GM19468 (cell line): ENCODE measurements around the gene PERCC1.
"Not testable (repeated sequence)": the region's sequence is repeated elsewhere in the genome, so short reads cannot be mapped to it uniquely, and the experiment has no call there.

Source experiments
- ATAC-seq: cut with Tn5 transposase; IDR thresholded peaks from one replicate; pipeline ENCODE4 v1.9.1; 2021; ENCODE audit warnings: mild to moderate bottlenecking, moderate library complexity, moderate number of reproducible peaks; ENCODE audit not compliant: unreplicated experiment; ENCODE audit errors: extremely low read depth

PERCC1 gene

DNA sequence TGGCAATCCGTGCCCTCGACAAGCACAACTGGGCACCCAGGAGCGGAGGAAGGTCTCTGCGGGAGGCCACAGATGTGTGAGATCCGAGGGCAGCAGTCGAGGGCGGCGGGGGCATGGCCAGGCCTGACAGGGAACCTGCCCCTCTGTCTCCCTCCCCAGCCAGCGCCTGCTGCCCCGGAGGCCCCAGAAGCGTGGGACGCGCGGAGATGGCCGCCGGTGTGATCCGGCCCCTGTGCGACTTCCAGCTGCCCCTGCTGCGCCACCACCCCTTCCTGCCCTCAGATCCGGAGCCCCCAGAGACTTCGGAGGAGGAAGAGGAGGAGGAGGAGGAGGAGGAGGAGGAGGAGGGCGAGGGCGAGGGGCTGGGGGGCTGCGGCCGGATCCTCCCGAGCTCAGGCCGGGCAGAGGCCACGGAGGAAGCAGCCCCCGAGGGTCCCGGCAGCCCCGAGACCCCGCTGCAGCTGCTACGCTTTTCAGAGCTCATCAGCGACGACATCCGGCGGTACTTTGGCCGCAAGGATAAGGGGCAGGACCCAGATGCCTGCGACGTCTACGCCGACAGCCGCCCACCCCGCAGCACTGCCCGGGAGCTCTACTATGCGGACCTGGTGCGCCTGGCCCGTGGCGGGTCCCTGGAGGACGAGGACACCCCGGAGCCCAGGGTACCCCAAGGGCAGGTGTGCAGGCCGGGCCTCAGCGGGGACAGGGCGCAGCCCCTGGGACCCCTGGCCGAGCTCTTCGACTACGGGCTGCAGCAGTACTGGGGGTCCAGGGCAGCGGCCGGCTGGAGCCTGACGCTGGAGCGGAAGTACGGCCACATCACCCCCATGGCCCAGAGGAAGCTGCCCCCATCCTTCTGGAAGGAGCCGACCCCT is 1.7 kb downstream of the PERCC1 start:
- ATAC-seq: no peak

DNA sequence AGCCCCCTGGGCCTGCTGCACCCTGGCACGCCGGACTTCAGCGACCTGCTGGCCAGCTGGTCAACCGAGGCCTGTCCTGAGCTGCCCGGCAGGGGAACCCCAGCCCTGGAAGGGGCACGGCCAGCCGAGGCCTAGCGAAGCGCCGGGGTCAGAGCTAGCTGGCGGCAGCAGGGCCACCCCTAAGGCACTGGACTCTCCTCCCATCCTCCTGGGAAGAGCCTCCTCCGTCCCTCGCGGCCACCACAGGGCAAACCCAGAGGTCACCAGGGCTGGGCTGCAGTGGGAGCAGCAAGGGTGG is 2.3 kb downstream of the PERCC1 start:
- no peak for ATAC-seq

DNA sequence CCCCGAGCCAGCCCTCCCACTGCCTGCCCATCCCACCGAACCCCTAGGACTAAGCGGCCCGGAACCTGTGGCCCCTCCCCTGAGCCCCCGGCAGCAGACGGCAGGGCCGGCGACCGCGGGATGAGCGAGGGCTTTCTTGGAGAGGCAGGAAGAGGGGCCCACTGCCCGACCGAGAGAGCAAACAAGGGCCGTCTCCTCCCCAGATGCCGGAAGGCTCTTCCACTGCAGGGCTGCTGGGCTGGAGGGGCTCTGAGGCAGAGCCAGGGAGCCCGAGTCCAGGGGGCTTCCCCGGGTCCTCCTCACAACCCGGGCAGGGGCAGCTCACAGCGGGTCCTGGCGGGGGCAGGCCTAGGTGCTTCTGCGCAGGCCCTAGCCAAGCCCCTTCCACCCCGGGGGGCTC is 2.9 kb downstream of the PERCC1 start:
- ATAC-seq: no peak

DNA sequence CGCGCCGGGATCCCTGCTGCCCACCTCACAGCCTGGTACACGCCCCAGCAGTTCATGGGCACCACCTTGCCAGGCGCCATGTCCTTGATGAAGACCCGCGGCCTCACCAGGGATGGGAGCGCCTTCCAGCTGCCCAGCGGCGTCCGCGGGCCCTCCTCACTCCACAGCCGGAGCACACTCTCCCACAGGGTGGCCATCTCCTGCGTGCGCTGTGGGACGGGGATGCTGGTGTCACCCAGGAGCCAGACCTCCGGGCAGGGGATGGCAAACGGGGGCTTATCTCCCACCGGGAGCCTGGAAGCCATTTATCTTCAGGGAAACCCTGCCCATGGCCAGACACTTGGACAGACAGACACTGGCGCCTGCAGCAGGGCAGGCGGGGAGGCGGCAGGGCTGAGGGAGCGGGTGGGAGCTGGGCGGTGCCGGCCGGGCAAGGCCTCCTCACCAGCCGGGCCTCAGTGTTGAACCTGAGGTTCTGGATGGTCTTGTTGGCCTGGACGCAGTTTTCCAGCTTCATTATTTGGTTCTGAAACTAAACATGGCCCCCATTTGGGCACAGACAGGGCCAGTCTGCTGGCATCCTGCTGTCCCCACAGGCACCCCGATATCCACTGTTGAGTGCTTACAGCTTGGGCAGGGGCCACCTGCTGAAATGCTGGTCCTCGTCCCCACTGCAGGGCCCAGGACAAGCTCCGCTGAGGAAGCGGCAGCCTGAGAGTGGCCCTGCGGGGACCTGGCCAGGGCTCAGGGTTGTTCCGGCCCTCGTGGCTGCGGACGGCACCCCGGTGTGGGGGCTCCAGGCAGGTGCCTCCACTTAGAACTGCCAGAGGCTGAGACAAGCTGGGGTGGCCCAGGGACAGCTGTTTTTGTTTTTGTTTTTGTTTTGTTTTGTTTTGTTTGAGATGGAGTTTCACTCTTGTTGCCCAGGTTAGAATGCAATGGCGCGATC is 4.0 kb downstream of the PERCC1 start:
- ATAC-seq: no peak

DNA sequence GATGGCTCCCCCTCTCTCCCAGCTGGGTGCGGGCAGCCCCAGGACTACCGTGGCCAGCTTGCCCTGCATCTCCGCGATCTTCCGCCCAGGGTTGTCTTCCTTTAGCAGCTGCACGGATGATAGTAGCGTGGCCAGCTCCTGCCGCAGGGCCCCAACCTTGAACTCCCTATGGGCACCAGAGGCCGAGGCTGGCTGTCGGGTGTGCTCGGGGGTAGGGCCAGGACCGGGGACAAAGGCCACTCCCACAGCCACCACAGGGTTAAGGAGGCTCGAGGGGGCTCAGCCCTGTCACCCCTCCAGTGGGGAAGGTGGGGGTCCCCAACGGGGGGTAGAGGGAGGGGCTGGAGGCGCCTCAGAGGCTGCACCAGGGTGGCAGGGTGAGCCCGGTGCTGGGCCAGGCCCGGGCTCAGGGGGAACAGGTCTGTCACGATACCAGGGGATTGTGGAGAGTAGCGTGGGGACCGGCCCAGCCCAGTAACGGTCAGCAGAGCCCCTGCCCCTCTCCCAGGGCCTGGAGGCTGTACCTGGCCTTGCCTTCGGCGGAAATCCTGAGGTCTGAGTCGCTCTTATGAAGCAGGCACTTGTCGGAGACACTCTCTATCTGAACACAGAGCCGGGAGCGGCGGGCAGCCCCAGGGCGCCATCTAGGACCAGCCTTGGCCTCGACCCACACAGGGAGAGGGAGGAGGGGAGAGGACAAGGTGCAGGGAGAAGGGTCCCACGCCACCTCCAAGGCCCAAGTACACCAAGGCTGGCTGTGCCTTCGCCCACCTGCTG is 5.2 kb downstream of the PERCC1 start:
- no peak for ATAC-seq

DNA sequence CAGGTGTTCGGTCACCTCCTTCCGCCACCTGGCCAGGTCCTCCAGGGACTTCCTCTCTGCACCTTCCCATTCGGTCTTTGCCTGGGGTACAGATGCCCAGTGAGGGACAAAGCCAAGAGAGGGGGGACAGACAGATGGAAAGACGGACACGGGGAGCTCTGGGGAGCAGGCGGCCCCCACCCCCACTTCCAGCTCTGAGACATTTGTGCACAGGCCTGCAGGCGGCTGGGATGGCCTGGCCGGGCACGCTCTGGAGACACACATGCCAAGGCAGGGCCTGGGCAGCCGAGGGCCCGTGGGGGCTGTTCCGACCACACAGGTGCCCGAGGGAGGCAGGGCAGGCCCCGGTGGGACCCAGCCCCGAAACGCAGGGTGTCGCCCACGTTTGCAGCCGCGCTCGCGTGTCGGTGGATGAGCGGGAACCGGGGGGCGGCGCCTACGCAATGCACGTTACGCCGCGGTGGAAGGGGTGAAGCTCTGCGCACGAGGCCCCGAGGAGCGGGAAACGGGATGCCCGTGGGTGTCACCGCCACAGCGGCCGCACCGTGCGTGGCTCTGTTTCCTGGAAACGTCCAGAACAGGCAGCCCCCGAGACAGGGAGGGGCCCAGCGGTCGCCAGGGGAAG is 6.0 kb downstream of the PERCC1 start:
- ATAC-seq: no peak

DNA sequence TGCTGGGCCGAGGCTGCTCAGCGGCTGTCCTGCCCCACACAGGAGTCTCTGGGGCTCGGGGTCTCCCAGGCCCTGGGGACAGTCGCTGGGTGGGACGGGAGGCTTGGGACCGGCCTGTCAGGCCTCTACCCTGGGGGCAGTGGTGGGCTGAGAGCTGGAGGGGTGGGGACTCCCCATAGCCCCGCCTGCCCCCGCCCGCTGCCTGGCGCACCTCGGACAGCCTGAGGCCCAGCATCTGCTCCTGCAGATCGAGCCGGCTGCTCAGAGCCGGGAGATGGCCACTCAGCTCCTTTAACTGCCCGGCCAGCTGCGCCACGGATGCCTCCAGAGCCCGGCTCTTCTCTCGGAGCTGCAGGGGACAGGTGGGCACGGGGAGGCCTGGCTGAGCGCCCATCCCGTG is 6.7 kb downstream of the PERCC1 start:
- no peak for ATAC-seq

DNA sequence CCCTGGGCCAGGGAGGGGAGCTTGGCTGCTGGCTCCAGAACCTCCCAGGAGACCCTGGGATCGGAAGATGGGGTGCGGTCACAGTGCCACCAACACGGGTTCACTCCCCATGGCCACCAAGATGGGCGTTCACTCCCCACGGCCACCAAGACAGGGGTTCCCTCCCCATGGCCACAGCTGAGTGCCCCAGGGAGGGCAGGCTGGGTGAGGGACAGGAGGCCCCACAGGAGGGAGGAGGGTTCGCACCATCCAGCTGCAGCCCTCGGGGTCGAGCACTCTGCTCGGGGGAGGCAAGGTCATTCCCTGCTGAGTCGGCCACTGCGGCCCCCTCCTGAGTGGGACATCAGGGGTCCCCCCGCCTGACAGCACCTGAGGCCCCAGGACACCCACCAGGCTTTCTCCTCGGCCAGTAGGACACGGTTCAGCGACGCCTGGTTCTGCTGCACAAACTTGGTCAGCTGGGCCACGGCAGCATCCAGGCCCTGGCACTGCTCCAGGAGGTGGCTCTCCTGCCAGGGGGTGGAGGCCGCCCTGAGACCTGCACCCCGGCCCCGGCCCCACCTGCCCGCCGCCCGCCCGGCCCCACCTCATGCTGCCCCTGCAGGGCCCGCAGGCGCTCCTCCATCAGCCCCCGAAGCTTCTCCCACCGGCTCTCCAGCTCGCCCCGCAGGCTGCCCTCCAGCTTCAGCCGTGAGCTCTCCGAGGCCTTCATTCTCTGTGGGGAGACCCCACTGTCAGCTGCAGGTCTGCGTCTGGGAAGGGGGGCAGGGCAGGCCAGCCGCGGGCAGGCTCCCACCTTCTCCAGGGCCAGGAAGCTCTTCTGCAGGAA is 7.6 kb downstream of the PERCC1 start:
- ATAC-seq: no peak

DNA sequence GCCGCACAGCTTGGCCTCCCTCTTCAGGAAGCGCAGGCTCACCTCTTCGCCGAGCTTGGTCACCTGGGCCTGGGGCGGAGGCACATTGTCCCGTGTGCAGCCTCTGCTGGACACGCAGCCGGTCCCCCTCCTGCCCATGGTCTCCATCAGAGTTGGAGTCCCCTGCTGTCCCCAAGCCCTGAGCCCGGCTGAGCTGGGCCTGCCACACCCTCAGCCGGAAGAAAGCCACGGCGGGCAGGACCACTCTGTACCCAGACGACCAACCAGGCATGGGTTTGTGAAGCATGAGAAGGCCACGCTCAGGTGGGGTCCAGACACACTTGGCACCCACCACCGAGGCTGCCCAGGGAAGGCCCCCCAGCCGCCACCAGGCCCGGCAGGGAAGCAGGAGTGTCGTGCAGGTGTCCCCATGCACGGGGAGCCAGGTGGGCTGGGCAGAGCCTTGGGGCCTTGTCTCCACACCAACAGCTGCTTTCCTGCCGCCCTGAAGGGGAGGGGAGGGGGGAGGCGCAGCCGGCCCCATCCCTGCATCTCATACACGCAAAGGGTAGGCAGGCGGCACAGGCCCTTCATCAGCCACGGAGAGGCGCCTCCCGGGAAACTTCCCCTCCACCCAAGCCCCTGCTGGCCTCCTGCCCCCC is 8.3 kb downstream of the PERCC1 start:
- no peak for ATAC-seq

DNA sequence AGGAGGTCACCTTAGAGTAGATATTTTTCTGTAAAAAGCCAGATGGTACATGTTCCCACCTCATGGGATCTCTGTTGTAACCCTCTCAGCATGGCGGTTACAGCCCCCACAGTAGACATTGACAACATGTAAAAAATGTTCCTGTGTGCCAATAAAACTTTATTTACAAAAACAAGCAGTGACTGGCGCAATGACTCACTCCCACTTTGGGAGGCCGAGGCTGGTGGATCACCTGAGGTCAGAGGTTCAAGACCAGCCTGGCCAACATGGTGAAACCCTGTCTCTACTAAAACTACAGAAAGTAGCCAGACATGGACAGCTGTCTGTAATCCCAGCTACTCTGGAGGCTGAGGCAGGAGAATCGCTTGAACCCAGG is 8.8 kb downstream of the PERCC1 start:
- not testable (repeated sequence) for ATAC-seq

DNA sequence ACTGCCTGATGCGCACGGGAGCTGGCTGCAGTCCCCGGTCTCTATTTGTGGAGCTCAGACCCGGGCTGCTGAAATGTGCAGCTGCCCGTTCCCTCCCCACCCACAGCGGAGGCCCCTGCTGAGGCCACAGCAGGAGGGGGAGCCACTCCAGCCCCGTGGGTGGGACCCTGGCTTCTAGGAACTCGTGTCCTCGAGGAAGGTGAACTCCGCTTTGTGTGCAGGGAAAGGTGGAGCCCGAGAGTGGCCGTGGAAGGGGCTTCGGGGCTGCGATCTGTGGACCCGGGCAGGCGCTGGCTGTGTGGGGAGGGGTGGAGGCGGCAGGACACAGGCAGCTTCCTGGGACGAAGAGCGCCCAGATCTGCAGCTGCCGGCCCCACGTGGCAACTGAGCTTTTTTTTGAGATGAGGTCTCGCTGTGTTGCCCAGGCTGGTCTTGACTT is 10.5 kb downstream of the PERCC1 start:
- no peak for ATAC-seq

DNA sequence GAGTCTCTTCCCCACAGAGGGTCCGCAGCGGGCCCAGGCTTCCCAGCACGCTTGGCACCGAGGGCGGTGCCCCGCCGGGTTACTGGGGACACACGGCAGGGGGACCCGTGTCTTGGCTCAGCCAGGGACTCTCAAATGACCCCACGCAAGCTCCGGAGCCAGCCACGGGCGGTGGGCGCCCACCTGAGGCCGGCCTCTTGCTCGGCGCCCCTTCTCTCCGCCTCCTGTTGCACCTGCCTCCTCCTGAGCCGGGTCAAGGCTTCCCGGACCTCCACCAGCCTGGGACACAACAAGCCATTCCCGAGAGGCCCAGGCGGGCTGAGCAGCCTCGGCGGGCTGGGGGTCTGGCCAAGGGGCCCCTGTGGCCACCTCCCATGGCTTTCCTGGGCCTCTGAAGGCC is 11.8 kb downstream of the PERCC1 start:
- no peak for ATAC-seq

DNA sequence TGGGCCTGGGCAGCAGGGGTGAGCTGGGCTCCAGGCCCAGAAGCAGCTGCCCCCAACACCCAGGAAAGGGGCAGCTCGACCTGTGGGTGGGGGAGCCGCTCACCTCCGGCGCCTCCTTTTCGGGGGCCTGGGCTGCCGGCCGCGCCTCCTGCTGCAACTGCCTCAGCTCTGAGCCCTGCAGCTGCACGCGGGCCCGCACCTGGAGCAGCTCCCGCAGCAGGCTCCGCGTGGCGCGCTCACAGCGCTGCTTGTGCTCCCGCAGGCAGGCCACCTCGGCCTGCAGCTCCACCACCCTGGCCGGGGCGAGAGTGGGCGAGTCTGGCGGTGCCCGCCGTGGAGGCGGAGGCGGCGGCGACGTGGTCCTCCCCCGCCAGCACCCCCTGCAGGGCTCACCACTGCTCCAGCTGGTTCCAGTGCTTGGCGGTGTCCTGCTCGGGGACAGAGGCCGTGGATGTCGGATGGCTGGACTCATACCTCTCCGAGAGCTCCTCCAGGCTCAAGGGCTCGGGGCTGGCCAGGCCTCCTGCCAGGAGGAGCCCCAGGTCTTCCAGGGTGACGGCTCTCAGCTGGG is 12.6 kb downstream of the PERCC1 start:
- ATAC-seq: no peak

DNA sequence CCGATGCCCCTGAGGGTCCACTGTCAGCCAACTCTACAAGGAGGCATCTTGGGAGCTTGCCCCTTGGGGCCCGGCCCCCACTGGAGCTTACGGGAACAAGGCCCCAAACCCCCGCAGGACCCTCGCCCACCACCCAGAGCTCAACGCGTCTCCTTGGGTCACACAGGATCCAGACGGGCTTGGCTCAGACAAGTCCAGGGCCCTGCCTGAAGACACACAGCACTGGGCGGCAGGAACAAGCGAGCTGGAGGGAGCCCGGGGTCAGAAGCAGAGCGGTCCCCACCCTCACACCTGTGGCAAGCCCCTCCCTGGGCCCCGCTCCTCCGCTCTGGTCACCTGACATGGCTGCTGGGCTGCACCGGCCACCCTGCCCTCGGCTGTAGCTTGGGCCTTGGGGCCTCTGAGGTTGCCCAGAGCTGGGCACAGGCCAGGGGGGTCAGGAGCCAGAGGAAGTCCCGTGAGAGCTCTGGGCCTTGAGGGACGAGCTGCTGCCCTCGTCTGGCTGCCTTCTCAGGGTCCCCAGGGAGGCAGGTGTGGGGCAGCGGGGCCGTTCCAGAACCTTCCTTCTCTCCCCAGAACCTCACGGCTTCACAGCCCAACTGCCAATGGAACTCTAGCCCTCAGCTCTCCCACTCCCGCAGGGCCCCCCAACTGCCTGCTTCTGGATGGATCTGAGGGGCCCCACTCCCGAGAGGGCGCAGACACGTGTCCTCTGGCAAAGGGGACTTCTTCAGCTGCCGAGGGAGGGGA is 13.3 kb downstream of the PERCC1 start, which contains the start of gene CCDC154:
TSS of gene CCDC154 (minus strand) at position 577 of the 750 bp plus-strand sequence. CDS start at position 343, 234 bp downstream.
- no peak for ATAC-seq

DNA sequence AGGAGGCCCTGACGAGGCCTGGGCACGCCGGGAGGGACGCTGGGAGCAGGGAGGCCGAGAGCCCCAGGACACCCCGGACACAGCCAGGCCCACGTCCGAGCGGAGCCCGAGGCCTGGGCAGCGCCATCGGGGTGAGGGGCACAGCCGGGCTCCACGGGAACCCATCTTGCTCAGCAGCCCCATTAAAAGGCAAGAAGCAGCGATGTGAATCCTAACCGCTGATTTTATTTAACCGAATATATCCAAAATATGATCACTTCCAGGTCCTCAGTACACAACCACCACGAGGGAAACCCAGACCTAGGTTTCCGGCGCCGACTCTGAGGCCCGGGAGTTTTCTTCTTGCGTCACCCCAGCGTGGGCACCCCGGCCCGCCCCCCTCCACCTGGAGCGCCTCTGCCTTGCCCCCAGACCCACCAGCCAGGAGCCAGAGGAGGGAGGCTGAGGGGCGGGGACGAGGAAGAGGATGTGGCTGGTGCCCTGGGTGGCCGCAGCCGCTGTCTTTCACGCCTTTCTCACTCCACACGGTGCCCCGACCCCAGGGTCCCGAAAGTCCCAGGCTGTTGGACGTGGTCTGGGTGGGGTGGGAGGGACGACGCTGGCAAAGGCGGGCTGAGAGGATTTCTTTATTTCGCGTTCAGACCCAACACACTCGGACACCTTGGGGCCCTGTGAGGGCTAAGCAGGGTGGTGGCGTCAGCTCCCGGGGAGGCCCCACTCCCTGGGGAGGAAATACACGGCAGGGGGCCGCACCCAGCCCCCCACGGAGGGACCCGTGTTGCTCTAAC is 14.0 kb downstream of the PERCC1 start:
- ATAC-seq: no peak

DNA sequence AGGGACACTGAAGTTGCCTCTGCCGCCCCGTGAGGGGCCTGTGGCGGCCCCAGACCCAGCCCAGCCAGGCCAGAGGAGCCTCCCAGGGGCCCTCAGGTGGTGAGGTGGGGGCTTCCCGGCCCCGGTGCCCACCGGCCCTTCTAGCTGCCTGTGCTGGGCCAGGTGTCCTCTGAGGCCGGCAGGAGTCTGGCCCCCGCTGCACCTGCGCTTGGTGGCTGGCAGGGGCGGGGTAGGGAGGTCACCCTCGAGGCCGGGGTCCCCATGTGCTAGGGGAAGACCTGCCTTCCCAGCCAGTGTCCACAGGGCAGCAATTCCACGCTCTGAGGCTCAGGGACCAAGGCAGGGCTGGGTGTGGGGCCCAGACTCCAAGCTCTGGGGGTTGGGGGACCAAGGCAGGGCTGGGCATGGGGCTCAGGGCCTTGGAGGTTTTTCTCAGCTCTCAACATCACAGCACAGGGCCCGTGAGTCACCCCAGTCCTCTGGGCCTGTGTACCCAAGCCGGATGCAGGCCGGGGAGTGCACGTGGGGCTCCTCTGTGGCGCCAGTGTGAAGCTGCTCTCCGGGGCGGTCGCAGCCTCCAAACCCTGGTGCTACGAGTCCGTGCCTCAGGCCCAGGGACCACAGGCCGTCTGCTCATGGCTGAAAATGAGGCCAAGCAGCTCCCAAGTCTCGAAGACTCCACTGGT is 14.8 kb downstream of the PERCC1 start:
- no peak for ATAC-seq
